Activated CD8-positive, alpha-beta memory T cell treated with anti-CD3 and anti-CD28 coated beads, Interleukin-2, amount 50 U/mL, for 24 hours (primary cell): Measurements from ENCODE around the gene TRIM21.
"Not testable (repeated sequence)": the region's sequence is repeated elsewhere in the genome, so short reads cannot be mapped to it uniquely, and the experiment has no call there.

ENCODE experiments used
- DNase-seq: peaks from one replicate; pipeline ENCODE4 v3.0.0-alpha.2; 2020; ENCODE audit errors: extremely low read depth

The TRIM21 gene

GRCh38 chr11:4393209-4393857 is at the start of gene TRIM21:
Gene TRIM21, minus strand, starts transcription at chr11:4393702. Its CDS starts 3,293 bp downstream, at chr11:4390409.
- peak; percentile 76 for DNase-seq

DNA sequence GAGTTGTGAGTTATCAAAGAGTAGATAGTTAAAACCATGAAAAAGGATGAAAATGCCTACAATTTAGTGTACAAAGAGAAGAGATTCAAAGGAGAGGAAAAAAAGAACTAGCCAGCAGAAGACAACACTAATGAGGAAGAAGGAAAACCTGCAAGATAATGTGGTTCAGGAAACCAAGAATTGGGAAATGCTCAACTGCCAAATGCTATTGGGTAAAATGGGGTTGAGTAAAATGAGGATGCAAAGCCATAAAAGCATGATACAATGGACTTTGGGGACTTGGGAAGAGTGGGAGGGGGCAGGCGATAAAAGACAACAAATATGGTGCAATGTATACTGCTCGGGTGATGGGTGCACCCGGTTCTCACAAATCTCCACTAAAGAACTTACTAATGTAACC is 48.0 kb upstream of the TRIM21 start:
- DNase-seq: no peak

GRCh38 chr11:4436411-4436810 is 42.9 kb upstream of the TRIM21 start:
- DNase-seq: no peak

DNA sequence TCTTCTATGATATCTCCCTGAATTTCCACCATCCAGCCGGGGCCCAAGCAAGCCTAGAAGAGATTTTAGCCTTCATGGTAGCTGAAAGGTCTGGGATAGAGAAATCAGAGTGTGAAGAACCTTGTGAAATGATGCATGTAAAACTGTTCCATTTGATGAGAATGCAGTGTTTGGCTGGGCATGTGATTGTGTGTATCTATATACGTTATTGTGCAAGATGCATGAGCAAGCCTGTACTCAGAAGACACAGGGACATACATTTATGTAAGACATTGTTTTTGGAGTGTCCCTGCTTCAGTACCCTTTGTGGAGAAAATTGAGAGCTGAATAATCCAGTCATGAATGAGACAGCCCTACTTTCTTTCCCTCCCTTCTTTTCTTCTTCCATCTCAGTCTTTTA is 40.4 kb upstream of the TRIM21 start:
- no peak for DNase-seq

GRCh38 chr11:4430051-4430450 is 36.5 kb upstream of the TRIM21 start:
- no peak for DNase-seq

DNA sequence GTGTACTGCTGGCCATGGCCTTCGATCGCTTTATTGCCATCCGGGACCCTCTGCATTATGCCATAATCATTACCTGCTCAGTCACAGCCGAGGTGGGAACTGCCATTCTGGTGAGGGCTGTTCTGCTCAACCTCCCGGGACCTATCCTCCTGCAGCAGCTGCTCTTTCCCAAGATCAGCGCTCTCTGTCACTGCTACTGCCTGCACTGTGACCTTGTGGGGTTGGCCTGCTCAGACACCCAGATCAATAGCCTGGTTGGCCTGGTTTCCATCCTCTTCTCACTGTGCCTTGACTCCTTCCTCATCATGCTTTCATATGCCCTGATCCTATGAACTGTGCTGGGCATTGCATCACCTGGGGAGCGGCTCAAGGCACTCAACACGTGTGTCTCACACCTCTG is 24.9 kb upstream of the TRIM21 start:
- no peak for DNase-seq

DNA sequence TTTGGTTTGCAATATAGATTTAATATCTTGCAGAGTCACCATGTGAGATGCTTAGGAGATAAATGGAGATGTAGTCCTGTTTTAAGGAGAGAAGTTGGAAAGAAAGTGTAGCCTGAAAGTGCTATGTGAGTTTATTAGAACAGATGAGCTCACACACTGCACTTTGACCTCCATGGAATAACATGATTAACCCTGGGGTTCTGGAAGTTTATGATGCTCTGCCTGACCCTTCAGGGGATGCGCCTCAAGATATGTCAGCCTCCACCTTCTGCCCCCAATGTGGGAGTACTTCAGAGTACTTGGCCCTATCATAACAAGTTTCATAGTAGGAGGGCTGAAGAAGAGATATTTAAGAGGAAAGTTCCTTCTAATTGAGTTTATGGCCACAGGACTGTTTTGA is 23.3 kb upstream of the TRIM21 start:
- no peak for DNase-seq

GRCh38 chr11:4416306-4416705 is 22.8 kb upstream of the TRIM21 start:
- DNase-seq: no peak

GRCh38 chr11:4406206-4406605 is 12.7 kb upstream of the TRIM21 start:
- DNase-seq: not testable (repeated sequence)

DNA sequence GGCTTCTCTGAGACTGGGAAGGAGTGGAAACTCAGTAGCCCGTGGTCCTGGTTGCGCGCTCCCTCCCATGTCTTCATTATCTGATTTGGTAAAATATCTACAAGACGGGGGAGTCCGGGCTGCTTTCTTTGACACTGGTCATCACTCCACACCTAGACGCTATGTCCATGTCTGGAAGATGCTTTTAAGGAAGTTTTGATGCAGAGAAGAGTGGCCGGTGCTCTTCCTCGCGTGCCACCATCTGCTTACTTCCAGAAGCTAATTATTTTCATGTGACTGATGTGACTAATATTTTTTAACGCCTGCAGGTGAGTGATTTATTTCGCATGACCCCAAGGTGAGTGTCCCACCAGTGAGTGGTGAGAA is 339 bp upstream of the TRIM21 start:
- DNase-seq: no peak

DNA sequence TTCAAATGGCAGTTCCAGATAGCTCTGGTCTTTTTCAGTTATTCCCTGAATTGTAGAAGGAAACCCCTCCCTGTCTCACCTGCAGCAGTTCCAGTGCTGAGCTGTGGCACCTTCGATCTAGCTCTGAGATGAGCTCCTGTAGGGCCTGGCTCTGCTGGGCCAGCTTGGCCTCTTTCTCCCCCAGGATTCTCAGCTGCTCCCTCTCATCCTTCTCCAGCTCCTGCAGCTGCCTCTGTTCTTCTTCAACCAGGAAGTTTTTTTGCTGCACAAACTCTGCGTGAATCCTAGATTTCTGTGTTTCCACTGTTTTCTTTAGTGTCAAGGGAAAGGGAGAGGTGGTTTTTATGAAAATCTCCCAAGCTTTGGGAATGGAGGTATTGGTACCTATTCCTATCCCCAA is 5.3 kb downstream of the TRIM21 start:
- no peak for DNase-seq

DNA sequence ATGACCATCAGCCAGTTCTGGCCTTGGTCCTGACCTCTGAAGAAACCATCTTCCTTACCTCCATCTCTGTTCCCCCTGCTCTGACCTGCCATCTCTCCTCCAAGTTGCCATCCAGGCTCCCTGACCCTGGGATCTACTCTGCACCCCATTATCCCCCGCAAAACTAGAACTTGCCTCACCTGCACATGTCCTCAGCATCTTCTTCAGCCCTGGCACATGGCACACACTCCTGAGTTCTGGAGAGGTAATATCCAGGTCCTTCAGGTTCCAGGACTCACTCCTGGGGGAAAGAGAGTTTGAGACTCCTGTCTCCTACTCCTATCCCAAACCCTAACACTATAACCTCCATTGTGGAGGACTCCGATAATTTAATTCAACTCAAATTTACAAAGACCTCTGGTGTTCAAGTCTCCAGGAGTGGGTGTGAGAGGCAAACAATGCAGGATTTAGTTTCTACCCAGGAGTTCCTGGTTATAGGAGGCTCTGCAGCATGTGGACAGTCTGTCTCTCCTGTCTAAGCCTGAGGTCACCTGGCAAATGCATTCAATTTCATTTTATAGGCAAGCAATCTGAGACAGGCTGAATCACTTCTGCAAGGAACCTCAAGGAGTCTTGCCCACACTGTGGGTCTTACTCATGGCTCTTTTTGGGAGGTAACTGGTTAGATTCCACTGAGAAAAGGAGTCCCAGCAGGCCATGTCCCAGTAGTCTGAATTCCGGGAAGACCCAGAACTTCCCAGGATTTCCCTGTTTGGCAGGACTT is 7.3 kb downstream of the TRIM21 start:
- no peak for DNase-seq

GRCh38 chr11:4381901-4382300 is 11.6 kb downstream of the TRIM21 start:
- DNase-seq: no peak

DNA sequence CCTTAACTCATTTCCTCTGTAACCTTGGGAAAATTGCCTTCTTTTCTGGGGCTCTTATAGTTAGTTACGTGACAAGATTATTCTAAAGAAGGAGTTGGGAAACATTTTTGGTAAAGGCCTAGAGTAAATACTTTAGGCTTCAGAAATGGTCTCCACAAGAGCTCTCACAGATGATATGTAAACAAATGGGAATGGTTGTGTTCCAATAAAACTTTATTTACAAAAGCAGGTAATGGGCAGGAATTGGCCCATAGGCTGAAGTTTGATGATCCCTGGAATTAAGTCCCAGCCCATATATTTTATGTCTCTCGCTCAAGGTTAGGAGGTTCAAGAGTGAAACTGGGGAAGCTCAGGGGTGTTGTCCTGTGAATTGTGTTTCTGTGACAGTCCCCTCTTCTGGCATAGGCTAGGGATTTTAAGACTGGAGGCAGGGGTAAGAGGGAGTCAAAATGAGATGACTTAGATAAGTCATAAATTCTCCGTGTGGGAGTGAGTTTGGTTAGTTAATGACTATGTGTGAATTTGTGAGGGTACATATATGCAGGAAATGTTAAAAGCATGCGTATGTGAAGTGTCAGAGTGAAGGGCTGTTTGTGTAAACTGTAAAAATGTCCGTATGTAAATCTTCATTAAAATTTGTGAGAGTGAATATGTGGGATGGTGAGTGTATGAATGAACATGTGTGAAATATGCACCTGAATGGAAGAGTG is 17.9 kb downstream of the TRIM21 start:
- no peak for DNase-seq

DNA sequence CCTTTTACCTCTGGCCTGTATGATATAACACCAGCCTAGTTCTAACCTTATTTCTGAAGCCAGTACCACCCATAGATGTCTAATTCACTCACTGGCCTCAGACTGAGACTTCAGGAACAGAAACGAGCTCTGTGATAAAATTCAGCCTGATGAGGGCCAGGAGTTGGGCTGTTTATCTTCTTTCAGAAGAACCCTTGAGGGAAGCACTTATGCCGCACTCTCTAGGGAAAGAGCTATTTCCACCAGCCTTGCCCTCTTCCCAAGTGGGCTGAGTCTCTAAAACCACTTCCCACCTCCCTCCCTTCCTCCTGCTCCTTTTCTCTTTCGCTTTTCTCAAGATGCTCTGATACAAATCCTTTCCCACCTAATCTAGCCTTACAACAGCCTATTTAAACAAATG is 23.3 kb downstream of the TRIM21 start:
- no peak for DNase-seq

- no peak for DNase-seq
These were observed 25.2 kb downstream of the TRIM21 start, which contains the start of gene OR52B4 for GRCh38 chr11:4368286-4368685. Gene OR52B4, minus strand, starts transcription at chr11:4368386. Its CDS starts 91 bp downstream, at chr11:4368295.

DNA sequence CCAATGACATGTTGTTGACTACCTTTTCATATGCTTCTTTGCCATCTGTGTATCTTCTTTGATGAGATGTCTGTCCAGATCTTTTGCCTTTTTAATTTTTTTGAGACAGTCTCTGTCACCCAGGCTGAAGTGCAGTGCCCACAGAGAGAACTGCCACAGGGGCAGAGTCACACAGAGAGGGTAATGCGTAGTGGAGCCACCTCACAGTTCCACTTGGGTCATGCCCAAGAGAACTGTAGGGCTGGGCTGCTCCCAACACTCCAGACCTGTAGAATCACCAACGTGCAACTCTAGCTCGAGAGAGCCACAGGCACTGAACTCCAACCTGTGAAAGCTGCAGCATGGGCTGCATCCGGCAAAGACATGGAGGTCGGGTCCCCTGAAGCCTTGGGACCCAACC is 45.4 kb downstream of the TRIM21 start:
- DNase-seq: not testable (repeated sequence)

- DNase-seq: not testable (repeated sequence)
These were observed 48.1 kb downstream of the TRIM21 start for GRCh38 chr11:4345366-4345765.
